K562 (cell line): Measurements from ENCODE around the gene MAGI2. TPM values are rescaled to one million over a fixed set of nuclear protein-coding genes. Genes with fewer than 3 reads are reported as not detected.

ENCODE experiments used
- ATAC-seq: fragments of 200-7000 bp; cut with Tn5 transposase; 3 replicates; pipeline ENCODE4 v1.9.1; 2020; ENCODE audit warnings: moderate library complexity
- BruUV-seq: library from RNA; stranded (reverse); fragments of 400-500 nt; replicated peaks from 2 replicates; lab custom pipeline; 2021; lab: Mats Ljungman, UMichigan
- CTCF ChIA-PET: fragments of 300-600 bp; formaldehyde crosslinking; extraction: SDS; loops from one replicate; lab custom pipeline; 2021; ENCODE audit warnings: low intra/inter-chr PET ratio; lab: Yijun Ruan, JAX
- POLR2A ChIA-PET: fragments of 300-600, 350-650 bp; sonication (Branson Sonifier 250); formaldehyde crosslinking; extraction: SDS; loops from one replicate; lab custom pipeline; 2021; ENCODE audit warnings: antibody characterized with exemption, inconsistent platforms; lab: Yijun Ruan, JAX
- DNase-seq, 4 experiments: peaks; one replicate each; pipeline versions ENCODE4 v3.0.0 to v3.0.0-alpha.2; 2011 to 2018; ENCODE audit warnings: low spot score in 3 of 4, mixed read lengths in 3 of 4; ENCODE audit errors: extremely low read depth in 1 of 4
- FAIRE-seq: peaks from 2 replicates; lab custom pipeline; 2011; peaks lifted over from hg19 to GRCh38; lab: Jason Lieb, UNC
- H2AFZ ChIP-seq: 2 replicates; pipeline ENCODE4 v1.6.0; 2011; ENCODE audit warnings: low read depth, low read length, control low read depth, inconsistent platforms
- H3K27ac ChIP-seq: fragments of 200-600 bp; 3 replicates; pipeline ENCODE4 v1.8.0; 2011; ENCODE audit warnings: low read depth, mild to moderate bottlenecking, control low read depth, inconsistent platforms, low read length, moderate library complexity, mixed read lengths; ENCODE audit errors: extremely low read depth
- H3K27me3 ChIP-seq, 2 experiments: fragments of 300-600 bp in 1 of 2; 2 replicates in 1 of 2; 3 replicates in 1 of 2; pipeline versions ENCODE4 v1.6.0 to v1.8.0; 2011; ENCODE audit warnings: inconsistent platforms in 2 of 2, low read length in 2 of 2, mild to moderate bottlenecking in 1 of 2, mixed read lengths in 1 of 2, moderate library complexity in 1 of 2; ENCODE audit not compliant: control insufficient read depth in 2 of 2, insufficient read depth in 2 of 2
- H3K36me3 ChIP-seq: fragments of 300-600 bp; 3 replicates; pipeline ENCODE4 v1.8.0; 2011; ENCODE audit warnings: mild to moderate bottlenecking, low read length, inconsistent platforms; ENCODE audit not compliant: control insufficient read depth, insufficient read depth
- H3K4me1 ChIP-seq, 2 experiments: fragments of 200-600 bp in 1 of 2; replicated peaks in 1 of 2; 2 replicates in 1 of 2; 3 replicates in 1 of 2; pipeline versions ENCODE4 v1.5.1 to v1.8.0; 2011; ENCODE audit warnings: inconsistent platforms in 2 of 2, low read length in 2 of 2, mild to moderate bottlenecking in 1 of 2, mixed read lengths in 1 of 2, moderate library complexity in 1 of 2; ENCODE audit not compliant: control insufficient read depth in 2 of 2, insufficient read depth in 2 of 2
- H3K4me2 ChIP-seq: 2 replicates; pipeline ENCODE4 v1.6.1; 2011; ENCODE audit warnings: low read length, control low read depth, inconsistent platforms, mixed read lengths; ENCODE audit not compliant: insufficient read depth
- H3K4me3 ChIP-seq: fragments of 200-600 bp; sonication (generic), shearing (Covaris generic); 2 replicates; pipeline ENCODE4 v1.5.1; 2016; ENCODE audit warnings: control low read depth, inconsistent platforms
- H3K79me2 ChIP-seq: fragments of 200-600 bp; 3 replicates; pipeline ENCODE4 v1.8.0; 2011; ENCODE audit warnings: low read length, inconsistent platforms; ENCODE audit not compliant: control insufficient read depth, insufficient read depth
- H3K9ac ChIP-seq, 2 experiments: 2 replicates each; pipeline versions ENCODE4 v1.6.0 to v1.6.1; 2011; ENCODE audit warnings: low read depth in 2 of 2, low read length in 2 of 2, control low read depth in 1 of 2, inconsistent platforms in 1 of 2, mild to moderate bottlenecking in 1 of 2, mixed read lengths in 1 of 2; ENCODE audit not compliant: insufficient read depth in 1 of 2
- H3K9me1 ChIP-seq: one replicate; pipeline ENCODE4 v1.6.0; 2011; ENCODE audit warnings: inconsistent platforms, mild to moderate bottlenecking, low read length, moderate library complexity; ENCODE audit not compliant: control insufficient read depth, insufficient read depth
- H3K9me3 ChIP-seq: replicated peaks from 2 replicates; pipeline ENCODE4 v1.5.1; 2011; ENCODE audit warnings: low read depth, low read length, inconsistent platforms; ENCODE audit not compliant: control insufficient read depth, insufficient read depth
- H4K20me1 ChIP-seq: replicated peaks from 2 replicates; pipeline ENCODE4 v1.6.1; 2011; ENCODE audit warnings: low read length, inconsistent platforms, mixed read lengths; ENCODE audit not compliant: control insufficient read depth, insufficient read depth
- ADNP ChIP-seq: fragments of 200-800 bp; sonication (Bioruptor generic); IDR thresholded peaks from 2 replicates; pipeline ENCODE4 v1.6.1; 2016; ENCODE audit warnings: missing genetic modification characterization, missing compliant biosample characterization
- CBX3 ChIP-seq, 2 experiments: IDR thresholded peaks; 1 replicate in 1 of 2; 2 replicates in 1 of 2; pipeline ENCODE4 v1.6.1; 2012; ENCODE audit warnings: inconsistent platforms in 2 of 2, low read length in 2 of 2, borderline replicate concordance in 1 of 2, control low read depth in 1 of 2
- HOXB6 ChIP-seq: fragments of 250-450 bp; sonication (Bioruptor Pico); IDR thresholded peaks from 2 replicates; pipeline ENCODE4 v1.5.1; 2022; ENCODE audit warnings: mild to moderate bottlenecking, borderline replicate concordance
- LCOR ChIP-seq: sonication (generic); formaldehyde crosslinking; IDR thresholded peaks from 2 replicates; pipeline ENCODE4 v1.8.0; 2022; ENCODE audit warnings: mild to moderate bottlenecking, missing genetic modification reagents
- MXI1 ChIP-seq: IDR thresholded peaks from 2 replicates; pipeline ENCODE4 v1.6.1; 2011; ENCODE audit warnings: low read depth, mild to moderate bottlenecking, improper control_type of control experiment, low read length
- NBN ChIP-seq: fragments of 450-650 bp; IDR thresholded peaks from 2 replicates; pipeline ENCODE4 v1.6.1; 2016; ENCODE audit warnings: low read depth, mild to moderate bottlenecking
- NELFE ChIP-seq: IDR thresholded peaks from 2 replicates; pipeline ENCODE4 v1.6.1; 2011; ENCODE audit warnings: mild to moderate bottlenecking; ENCODE audit not compliant: insufficient read depth, insufficient read length
- NEUROD1 ChIP-seq: fragments of 150-350 bp; IDR thresholded peaks from 2 replicates; pipeline ENCODE4 v1.6.1; 2014; ENCODE audit warnings: borderline replicate concordance, low read length, low read depth; ENCODE audit not compliant: partially characterized antibody
- PRDM10 ChIP-seq: fragments of 450-650 bp; IDR thresholded peaks from 2 replicates; pipeline ENCODE4 v1.6.1; 2018; ENCODE audit not compliant: partially characterized antibody
- PRMT5 ChIP-seq: sonication (generic); formaldehyde crosslinking; IDR thresholded peaks from 2 replicates; pipeline ENCODE4 v1.5.0; 2020; ENCODE audit warnings: missing genetic modification reagents
- SMAD1 ChIP-seq: fragments of 150-350 bp; IDR thresholded peaks from 2 replicates; pipeline ENCODE4 v1.6.1; 2014; ENCODE audit warnings: low read length, low read depth; ENCODE audit not compliant: partially characterized antibody
- SMAD2 ChIP-seq: fragments of 150-350 bp; IDR thresholded peaks from 2 replicates; pipeline ENCODE4 v1.6.1; 2014; ENCODE audit warnings: low read depth, mild to moderate bottlenecking, low read length
- SOX6 ChIP-seq: fragments of 450-650 bp; IDR thresholded peaks from 2 replicates; pipeline ENCODE4 v1.6.1; 2014; ENCODE audit warnings: mild to moderate bottlenecking
- SP1 ChIP-seq: sonication (generic); formaldehyde crosslinking; IDR thresholded peaks from 2 replicates; pipeline ENCODE4 v1.8.1; 2022; ENCODE audit warnings: mild to moderate bottlenecking, missing genetic modification reagents
- TAF1 ChIP-seq: IDR thresholded peaks from 2 replicates; pipeline ENCODE4 v1.6.1; 2011; ENCODE audit warnings: mild to moderate bottlenecking, low read length, moderate library complexity; ENCODE audit not compliant: insufficient read depth, control insufficient read depth, severe bottlenecking; ENCODE audit errors: extremely low read depth
- ZNF133 ChIP-seq: fragments of 250-450 bp; sonication (Bioruptor Pico); IDR thresholded peaks from 2 replicates; pipeline ENCODE4 v1.4.0; 2020; ENCODE audit warnings: mild to moderate bottlenecking
- ZNF764 ChIP-seq: fragments of 250-450 bp; sonication (Bioruptor Pico); IDR thresholded peaks from 2 replicates; pipeline ENCODE4 v1.4.0; 2020; ENCODE audit warnings: low read depth, mild to moderate bottlenecking, moderate library complexity
- ZNF830 ChIP-seq: fragments of 250-450 bp; sonication (Bioruptor Pico); IDR thresholded peaks from 2 replicates; pipeline ENCODE4 v1.5.0; 2021; ENCODE audit warnings: mild to moderate bottlenecking
- in situ Hi-C: fragments of 300-500 bp; cut with MboI; formaldehyde crosslinking; loops from 4 replicates; pipeline ENCODE4 v1.15.0; 2018; ENCODE audit warnings: inconsistent platforms, mixed read lengths
- intact Hi-C: fragments of 100-400 bp; cut with micrococcal nuclease; formaldehyde crosslinking; loops from 2 replicates; pipeline ENCODE4 v1.14.2; 2022
- polyA plus RNA-seq, 8 experiments: library from polyadenylated mRNA; depleted of rRNA in 4 of 8; stranded (reverse) in 5 of 8; unstranded in 3 of 8; fragments of >200 nt; fragmentation: Nextera tagmentation in 2 of 8; fragmentation: Illumina TruSeq in 1 of 8; extraction: Ambion mirVana in 2 of 8; extraction: Trizol in 1 of 8; gene quantifications; 2 replicates each; pipeline versions ENCODE4 v1.2.1 to v1.2.3, GENCODE V29; 2011 to 2014; ENCODE audit warnings: inconsistent platforms in 1 of 8, missing spikeins in 1 of 8
- total RNA-seq, 7 experiments: library from RNA; depleted of rRNA in 6 of 7; stranded (reverse); fragments of >200 nt in 6 of 7; fragmentation: Illumina TruSeq in 2 of 7; extraction: Trizol in 2 of 7; gene quantifications; 2 replicates each; pipeline versions ENCODE4 v1.2.1 to v1.2.3, GENCODE V29; 2011 to 2021; ENCODE audit warnings: low replicate concordance in 1 of 7

The MAGI2 gene
- total and polyA plus RNA-seq, 9 of the 15 experiments (the other 6 are each of a cell fraction or from before 2014, with no cell fraction given), result 0.27 to 1.4 (median 0.70) TPM

- FAIRE-seq, result no peak
- CTCF ChIA-PET, result no interaction called here
- Histone ChIP-seq H2AFZ (no peak overlapping the region), H3K27ac (no peak overlapping the region), H4K20me1 (no peaks in the 10 kb centered on the region), H3K4me2 (no peak overlapping the region), H3K9me1 (no peaks in the 10 kb centered on the region), H3K9ac (no peak overlapping the region), H3K4me1 (peaks cover 0 to 4% of the 10 kb centered on the region in 2 experiments; a peak in 2 of 5 replicates), H3K79me2 (no peaks in the 10 kb centered on the region), H3K36me3 (no peaks in the 10 kb centered on the region), H3K27me3 (peaks cover 5 to 18% of the 10 kb centered on the region in 2 experiments; a peak in 3 of 5 replicates), H3K9me3 (no peaks in the 10 kb centered on the region), H3K4me3 (no peak overlapping the region)
- POLR2A ChIA-PET, result interaction anchor here (1.3 to 1.9 kb wide), 2 partner anchors 10 to 19 kb away, joined by 3 to 5 read pairs; no protein-coding TSS in a partner anchor
- in situ Hi-C loops, result no loop called here
- no peak for DNase-seq
- no peak for ATAC-seq
- BruUV-seq, result no TSS peak
- intact Hi-C loops, result no loop called here
- TF ChIP-seq NELFE (no peak), SMAD2 (no peak), CBX3 (IDR thresholded peaks at IDR 0.05; ENCODE audit: borderline replicate concordance in 1 of 2, low read length in 2 of 2) (no peak), SMAD1 (no peak), ZNF830 (CRISPR knock-in tag) (no peak), SOX6 (no peak), ZNF764 (no peak), PRMT5 (CRISPR knock-in tag) (no peak), NEUROD1 (no peak), ZNF133 (CRISPR knock-in tag) (no peak), TAF1 (no peak), ADNP (tag) (no peak), HOXB6 (CRISPR knock-in tag) (no peak), NBN (no peak), MXI1 (no peak), PRDM10 (no peak), LCOR (no peak), SP1 (CRISPR knock-in tag) (no peak)
These were observed 1381.3 kb downstream of the MAGI2 start for GRCh38 chr7:78072201-78072590.
